Neuronal stem cell (in vitro differentiated cells): ENCODE results near the gene NHS.

Source experiments
- DNase-seq: peaks from one replicate; pipeline ENCODE4 v3.0.0-alpha.2; 2013; ENCODE audit warnings: low spot score
- H2AFZ ChIP-seq: one replicate; pipeline ENCODE4 v1.6.1; 2013; ENCODE audit warnings: mild to moderate bottlenecking, low read length, inconsistent platforms
- H2AK5ac ChIP-seq: 2 replicates; pipeline ENCODE4 v1.6.1; 2013; ENCODE audit warnings: low read depth, mild to moderate bottlenecking, inconsistent platforms, low read length, moderate library complexity, mixed read lengths
- H2BK120ac ChIP-seq: 2 replicates; pipeline ENCODE4 v1.6.1; 2013; ENCODE audit warnings: low read depth, mild to moderate bottlenecking, inconsistent platforms, low read length, moderate library complexity, mixed read lengths
- H2BK12ac ChIP-seq: one replicate; pipeline ENCODE4 v1.6.1; 2013; ENCODE audit warnings: low read length, inconsistent platforms
- H2BK15ac ChIP-seq: 2 replicates; pipeline ENCODE4 v1.6.1; 2013; ENCODE audit warnings: mild to moderate bottlenecking, low read length, inconsistent platforms, mixed read lengths
- H2BK5ac ChIP-seq: one replicate; pipeline ENCODE4 v1.6.1; 2013; ENCODE audit warnings: inconsistent platforms, mild to moderate bottlenecking, low read length, moderate library complexity
- H3K14ac ChIP-seq: one replicate; pipeline ENCODE4 v1.6.1; 2013; ENCODE audit warnings: low read length, inconsistent platforms
- H3K18ac ChIP-seq: 2 replicates; pipeline ENCODE4 v1.6.1; 2013; ENCODE audit warnings: low read length, inconsistent platforms
- H3K23ac ChIP-seq: 2 replicates; pipeline ENCODE4 v1.6.1; 2013; ENCODE audit warnings: low read depth, mild to moderate bottlenecking, mixed read lengths, low read length, inconsistent platforms; ENCODE audit not compliant: poor library complexity
- H3K27ac ChIP-seq: replicated peaks from 3 replicates; pipeline ENCODE4 v1.5.1; 2013; ENCODE audit warnings: low read length, inconsistent platforms
- H3K27me3 ChIP-seq, 3 experiments: 2 replicates each; pipeline ENCODE4 v1.6.1; 2013; ENCODE audit warnings: low read length in 3 of 3, mild to moderate bottlenecking in 2 of 3, inconsistent platforms in 1 of 3, low read depth in 1 of 3, mixed read lengths in 1 of 3, moderate library complexity in 1 of 3; ENCODE audit not compliant: control insufficient read depth in 3 of 3, insufficient read depth in 3 of 3
- H3K36me3 ChIP-seq, 2 donors: replicated peaks in 1 of 2; 2 replicates each; pipeline ENCODE4 v1.6.1; 2013; ENCODE audit warnings: low read length in 2 of 2; ENCODE audit not compliant: control insufficient read depth in 2 of 2, insufficient read depth in 2 of 2
- H3K4ac ChIP-seq: 2 replicates; pipeline ENCODE4 v1.6.1; 2013; ENCODE audit warnings: inconsistent platforms, mild to moderate bottlenecking, low read length, moderate library complexity
- H3K4me1 ChIP-seq, 2 donors: 1 replicate in 1 of 2; 2 replicates in 1 of 2; pipeline ENCODE4 v1.6.1; 2013; ENCODE audit warnings: low read length in 2 of 2, low read depth in 1 of 2; ENCODE audit not compliant: control insufficient read depth in 2 of 2, insufficient read depth in 1 of 2
- H3K4me2 ChIP-seq: one replicate; pipeline ENCODE4 v1.6.1; 2013; ENCODE audit warnings: mild to moderate bottlenecking, low read length, inconsistent platforms; ENCODE audit not compliant: insufficient read depth, poor library complexity, severe bottlenecking
- H3K4me3 ChIP-seq, 2 donors: 2 replicates each; pipeline ENCODE4 v1.5.1; 2013; ENCODE audit warnings: low read length in 2 of 2, mild to moderate bottlenecking in 2 of 2, inconsistent platforms in 1 of 2, moderate library complexity in 1 of 2
- H3K79me1 ChIP-seq: one replicate; pipeline ENCODE4 v1.6.1; 2013; ENCODE audit warnings: low read depth, mild to moderate bottlenecking, inconsistent platforms, low read length, moderate library complexity
- H3K9ac ChIP-seq: one replicate; pipeline ENCODE4 v1.6.1; 2013; ENCODE audit warnings: mild to moderate bottlenecking, low read depth, low read length, inconsistent platforms; ENCODE audit not compliant: poor library complexity
- H3K9me3 ChIP-seq, 2 donors: replicated peaks in 1 of 2; 2 replicates each; pipeline versions ENCODE3 to v1.6.1; 2013; ENCODE audit warnings: low read length in 2 of 2, mild to moderate bottlenecking in 2 of 2, inconsistent platforms in 1 of 2, low read depth in 1 of 2, mixed read lengths in 1 of 2, moderate library complexity in 1 of 2; ENCODE audit not compliant: control insufficient read depth in 2 of 2, insufficient read depth in 1 of 2
- H4K8ac ChIP-seq: one replicate; pipeline ENCODE4 v1.6.1; 2013; ENCODE audit warnings: low read depth, mild to moderate bottlenecking, inconsistent platforms, low read length, moderate library complexity
- H4K91ac ChIP-seq: one replicate; pipeline ENCODE4 v1.6.1; 2013; ENCODE audit warnings: low read length, low read depth, mild to moderate bottlenecking, inconsistent platforms; ENCODE audit not compliant: poor library complexity
- WGBS, 2 donors: extraction: QIAGEN DNeasy Blood & Tissue Kit; methylation state at CpG; one replicate each; pipeline ENCODE4 v1.1.7; 2013; ENCODE audit warnings: missing lambda C conversion rate in 2 of 2, mixed read lengths in 1 of 2; ENCODE audit not compliant: insufficient read length in 2 of 2, insufficient replicate concordance in 1 of 2; ENCODE audit errors: extremely low coverage in 2 of 2; 5-methylcytosine and 5-hydroxymethylcytosine counted together

The NHS gene

DNA sequence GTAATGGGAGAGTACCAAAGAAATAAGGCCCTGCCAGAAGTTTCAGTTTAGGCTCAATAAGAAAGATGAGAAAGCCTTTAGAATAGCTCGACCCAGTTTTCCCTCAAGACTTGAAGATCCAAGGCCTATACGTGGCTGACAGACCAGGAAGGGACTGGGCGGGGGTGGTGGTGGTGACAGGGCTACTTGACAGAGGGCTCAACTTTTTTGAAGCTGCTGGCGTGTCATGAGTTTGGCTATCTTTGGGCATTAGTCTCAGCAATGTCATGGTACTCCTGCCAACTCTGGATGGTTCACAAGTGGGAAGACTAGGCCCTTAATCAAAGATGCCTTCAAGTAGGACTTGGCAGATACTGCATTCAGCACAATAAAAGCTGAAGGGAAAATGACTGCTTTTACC lies 262.2 kb downstream of the NHS start:
- H2BK15ac ChIP-seq, result no peak overlapping the region
- H2AK5ac ChIP-seq, result no peak overlapping the region
- no peak overlapping the region for H2BK120ac ChIP-seq
- no peak overlapping the region for H3K27ac ChIP-seq
- H3K23ac ChIP-seq, result no peak overlapping the region
- no peak overlapping the region for H2BK5ac ChIP-seq
- peaks cover 0 to 2% (median 0%) of the 10 kb centered on the region in 3 experiments for H3K27me3 ChIP-seq
- H4K8ac ChIP-seq, result no peak overlapping the region
- WGBS, 2 donors, result no CpG with 5 or more reads among the region's 4 CpGs
- H3K14ac ChIP-seq, result no peak overlapping the region
- H3K4me3 ChIP-seq, result no peak overlapping the region
- no peak overlapping the region for H2BK12ac ChIP-seq
- H4K91ac ChIP-seq, result no peak overlapping the region
- no peak overlapping the region for H3K9ac ChIP-seq
- no peak overlapping the region for H3K4ac ChIP-seq
- H3K18ac ChIP-seq, result no peak overlapping the region
- H3K79me1 ChIP-seq, result no peaks in the 10 kb centered on the region
- DNase-seq, result no peak
- H2AFZ ChIP-seq, result no peak overlapping the region
- H3K4me2 ChIP-seq, result no peak overlapping the region
- no peaks in the 10 kb centered on the region for H3K36me3 ChIP-seq
- peaks cover 17% of the 10 kb centered on the region in 2 donors for H3K4me1 ChIP-seq
- H3K9me3 ChIP-seq, result no peaks in the 10 kb centered on the region

GRCh38 chrX:17638731-17639130 lies 263.7 kb downstream of the NHS start:
- Histone ChIP-seq H3K4me1 (peaks cover 11 to 17% of the 10 kb centered on the region in 2 donors), H2AK5ac (no peak overlapping the region), H3K4ac (no peak overlapping the region), H4K8ac (no peak overlapping the region), H3K9ac (no peak overlapping the region), H3K79me1 (no peaks in the 10 kb centered on the region), H2BK12ac (no peak overlapping the region), H2BK120ac (no peak overlapping the region), H2AFZ (no peak overlapping the region), H3K9me3 (no peaks in the 10 kb centered on the region), H3K4me2 (no peak overlapping the region), H3K4me3 (no peak overlapping the region), H4K91ac (no peak overlapping the region), H3K36me3 (no peaks in the 10 kb centered on the region), H2BK15ac (no peak overlapping the region), H3K18ac (no peak overlapping the region), H3K14ac (no peak overlapping the region), H3K23ac (no peak overlapping the region), H2BK5ac (no peak overlapping the region), H3K27ac (no peak overlapping the region), H3K27me3 (peaks cover 0 to 2% (median 0%) of the 10 kb centered on the region in 3 experiments)
- no CpG with 5 or more reads among the region's 1 CpG for whole genome bisulfite sequencing, 2 donors
- no peak for DNase-seq

DNA sequence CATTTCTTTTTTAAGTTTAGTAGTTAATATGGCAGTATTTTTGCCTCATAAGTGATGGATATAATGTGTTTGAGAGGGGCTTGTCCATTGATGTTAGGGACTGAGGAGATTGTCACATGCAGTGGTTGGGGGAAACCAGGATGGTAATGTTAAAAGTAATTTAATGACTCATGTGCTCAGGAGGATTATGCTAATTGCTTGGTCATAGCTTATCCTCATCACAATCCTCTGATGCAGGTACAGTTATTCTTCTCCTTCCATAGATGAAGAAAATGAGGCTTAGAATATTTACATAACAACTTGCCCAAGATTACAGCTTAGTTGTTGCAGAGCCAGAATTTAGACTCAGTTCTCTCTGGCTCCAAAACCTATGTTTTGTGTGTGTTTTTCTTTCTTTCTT lies 267.9 kb downstream of the NHS start:
- Histone ChIP-seq H3K4me1 (peaks cover 0 to 2% of the 10 kb centered on the region in 2 donors), H3K18ac (no peak overlapping the region), H2BK15ac (no peak overlapping the region), H3K23ac (no peak overlapping the region), H3K14ac (no peak overlapping the region), H2AFZ (no peak overlapping the region), H4K8ac (no peak overlapping the region), H3K27me3 (peaks cover 0 to 2% (median 0%) of the 10 kb centered on the region in 3 experiments), H3K9me3 (no peaks in the 10 kb centered on the region), H3K4me2 (no peak overlapping the region), H2BK12ac (no peak overlapping the region), H4K91ac (no peak overlapping the region), H3K9ac (no peak overlapping the region), H2BK120ac (no peak overlapping the region), H2BK5ac (no peak overlapping the region), H3K79me1 (no peaks in the 10 kb centered on the region), H3K36me3 (no peaks in the 10 kb centered on the region), H3K4ac (no peak overlapping the region), H3K4me3 (no peak overlapping the region), H2AK5ac (no peak overlapping the region), H3K27ac (no peak overlapping the region)
- no peak for DNase-seq

GRCh38 chrX:17643528-17643927 lies 268.5 kb downstream of the NHS start:
- no peak overlapping the region for H3K4me2 ChIP-seq
- no peak overlapping the region for H2BK12ac ChIP-seq
- peaks cover 0 to 2% (median 0%) of the 10 kb centered on the region in 3 experiments for H3K27me3 ChIP-seq
- H2AK5ac ChIP-seq, result no peak overlapping the region
- no peak overlapping the region for H3K23ac ChIP-seq
- no peak overlapping the region for H3K4ac ChIP-seq
- no peak overlapping the region for H3K18ac ChIP-seq
- H3K9me3 ChIP-seq, result no peaks in the 10 kb centered on the region
- no peak overlapping the region for H3K4me3 ChIP-seq
- H4K8ac ChIP-seq, result no peak overlapping the region
- no peaks in the 10 kb centered on the region for H3K79me1 ChIP-seq
- DNase-seq, result no peak
- H2BK15ac ChIP-seq, result no peak overlapping the region
- no peak overlapping the region for H3K14ac ChIP-seq
- H3K27ac ChIP-seq, result no peak overlapping the region
- peaks cover 0 to 2% of the 10 kb centered on the region in 2 donors for H3K4me1 ChIP-seq
- H2AFZ ChIP-seq, result no peak overlapping the region
- no peaks in the 10 kb centered on the region for H3K36me3 ChIP-seq
- H2BK5ac ChIP-seq, result no peak overlapping the region
- no peak overlapping the region for H2BK120ac ChIP-seq
- H3K9ac ChIP-seq, result no peak overlapping the region
- H4K91ac ChIP-seq, result no peak overlapping the region
